Measurements from ENCODE around the gene MS4A8.
"Not testable (repeated sequence)": the region's sequence is repeated elsewhere in the genome, so short reads cannot be mapped to it uniquely, and the experiment has no call there.

The MS4A8 gene

DNA sequence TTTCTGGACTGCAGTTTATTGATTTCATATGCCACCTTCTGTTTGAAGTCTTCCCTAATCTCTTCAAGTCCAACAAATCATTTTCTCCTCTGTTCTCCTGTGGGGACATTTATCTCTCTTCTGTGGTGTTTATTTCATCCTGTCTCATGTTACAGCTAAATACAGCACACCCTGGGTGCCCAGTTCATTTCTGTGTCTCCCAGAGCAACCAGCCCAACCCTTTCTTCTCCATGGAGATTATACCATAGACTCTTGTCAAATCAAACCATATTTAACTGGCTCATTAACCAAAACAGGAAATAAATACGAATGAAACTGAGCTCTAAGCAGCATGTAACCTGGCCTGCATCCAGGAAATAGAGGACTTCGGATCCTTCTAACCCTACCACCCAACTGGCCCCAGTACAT lies at the start of gene MS4A8:
Gene MS4A8, plus strand, starts transcription at position 329 of the 408 bp plus-strand sequence. CDS start 1,249 bp downstream, outside the sequence.
- no peak for DNase-seq (ENCODE audit: low read depth in 3 of 3, low spot score in 1 of 3)

- DNase-seq (ENCODE audit: low read depth in 3 of 3, low spot score in 1 of 3), result no peak
Measured at GRCh38 chr11:60657888-60658287, 41.5 kb upstream of the MS4A8 start.

DNA sequence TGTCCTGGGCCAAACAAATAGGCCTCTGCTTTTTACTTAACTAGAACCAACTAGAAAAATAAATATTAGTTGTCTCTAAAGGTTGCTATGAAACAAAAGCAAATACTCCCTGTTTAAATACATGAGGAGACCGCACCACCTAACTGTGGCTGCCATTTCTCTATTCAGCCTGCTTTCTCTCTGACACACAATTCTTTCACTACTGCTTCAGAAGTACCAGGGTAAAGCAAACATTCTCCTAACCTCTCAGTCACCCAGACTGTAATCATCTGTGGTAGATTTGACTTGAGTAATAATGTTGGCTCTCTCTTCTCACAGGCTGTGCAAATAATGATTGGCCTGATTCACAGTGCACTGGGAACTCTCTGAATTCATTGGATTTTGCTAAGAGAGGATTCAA lies 41.0 kb upstream of the MS4A8 start:
- no peak for DNase-seq (ENCODE audit: low read depth in 3 of 3, low spot score in 1 of 3)

DNA sequence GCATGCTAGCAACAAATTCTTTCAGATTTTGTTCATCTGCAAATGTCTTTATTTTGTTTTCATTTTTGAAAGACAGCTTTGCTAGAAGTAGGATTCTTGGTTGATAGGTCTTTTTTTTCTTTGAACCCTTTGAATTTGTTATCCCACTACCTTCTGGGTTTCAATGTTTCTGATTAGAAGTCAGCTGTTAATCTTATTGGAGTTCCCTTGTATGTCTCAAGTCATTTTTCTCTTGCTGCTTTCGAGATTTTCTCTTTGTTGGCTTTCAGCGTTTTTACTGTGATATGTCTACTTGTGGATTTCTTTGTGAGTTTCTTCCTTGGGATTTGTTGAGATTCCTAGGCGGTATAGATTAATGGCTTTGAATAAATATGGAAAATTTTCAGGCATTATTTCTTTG lies 27.2 kb upstream of the MS4A8 start:
- DNase-seq (ENCODE audit: low read depth in 3 of 3, low spot score in 1 of 3), result no peak

DNA sequence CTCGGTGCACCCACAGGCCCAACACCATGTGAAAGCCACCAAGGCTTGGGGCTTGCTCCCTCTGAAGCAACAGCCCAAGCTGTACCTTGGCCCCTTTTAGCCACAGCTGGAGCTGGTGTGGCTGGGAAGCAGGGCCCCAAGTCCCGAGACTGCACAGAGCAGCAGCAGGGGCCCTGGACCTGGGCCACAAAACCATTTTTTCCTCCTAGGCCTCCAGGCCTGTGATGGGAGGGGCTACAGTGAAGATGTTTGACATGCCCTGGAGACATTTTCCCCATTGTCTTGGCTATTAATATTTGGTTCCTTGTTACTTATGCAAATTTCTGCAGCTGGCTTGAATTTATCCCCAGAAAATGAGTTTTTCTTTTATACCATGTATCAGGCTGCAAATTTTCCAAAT lies 21.2 kb upstream of the MS4A8 start:
- not testable (repeated sequence) for DNase-seq (ENCODE audit: low read depth in 3 of 3, low spot score in 1 of 3)

DNA sequence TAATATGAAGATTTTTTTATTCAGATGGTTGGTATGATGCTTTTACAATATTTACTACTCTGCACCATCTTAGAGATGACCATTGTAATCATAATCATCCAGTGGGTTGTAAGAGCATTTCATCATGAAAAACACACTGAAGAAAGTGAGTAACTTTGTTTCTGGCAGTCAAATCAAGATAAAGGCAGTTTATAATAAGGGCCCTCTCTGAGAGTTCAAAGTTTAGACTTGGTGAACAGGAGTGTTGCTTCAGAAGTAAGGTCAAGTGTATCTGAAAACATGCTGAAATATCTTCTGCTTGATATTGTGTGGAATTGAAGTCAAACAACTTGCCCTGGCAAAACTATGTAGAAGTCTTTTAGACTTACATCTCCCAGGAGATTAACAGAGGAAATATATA lies 19.5 kb upstream of the MS4A8 start:
- no peak for DNase-seq (ENCODE audit: low read depth in 3 of 3, low spot score in 1 of 3)

- no peak for DNase-seq (ENCODE audit: low read depth in 3 of 3, low spot score in 1 of 3)
Measured at GRCh38 chr11:60680455-60681119, 18.8 kb upstream of the MS4A8 start.

DNA sequence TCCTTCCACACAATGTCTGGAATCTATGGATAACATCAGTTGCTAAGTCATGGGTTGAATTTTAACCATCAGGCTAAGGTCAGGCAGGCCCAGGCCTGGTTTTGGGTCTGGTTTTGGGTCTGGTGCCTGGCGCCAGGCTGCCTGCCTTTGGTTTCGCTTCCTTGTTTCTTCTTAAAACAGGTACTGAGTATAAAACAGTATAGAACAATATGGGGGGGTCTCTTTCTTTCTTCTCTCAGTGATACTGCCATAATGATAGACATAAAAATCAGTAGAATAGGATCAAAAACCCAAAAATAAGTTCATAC lies 14.9 kb upstream of the MS4A8 start:
- not testable (repeated sequence) for DNase-seq (ENCODE audit: low read depth in 3 of 3, low spot score in 1 of 3)

DNA sequence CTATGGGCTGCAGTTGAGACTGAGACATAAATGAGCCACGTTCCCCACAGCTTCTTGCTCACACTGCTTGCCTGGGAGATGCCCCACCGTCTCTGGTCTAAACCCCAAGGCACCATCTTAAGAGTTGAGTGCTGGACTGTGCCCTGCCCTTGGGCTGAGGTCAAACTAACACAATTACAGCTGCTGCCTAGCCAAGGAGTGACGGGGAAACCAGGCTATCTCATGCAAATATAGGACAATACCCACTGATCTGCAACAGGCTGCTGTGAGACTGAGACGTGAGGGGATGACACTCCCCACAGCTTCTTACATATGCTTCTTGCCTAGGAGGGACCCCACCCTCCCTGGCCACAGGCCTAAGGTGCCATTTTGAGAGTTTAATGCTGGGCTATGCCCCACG lies 7.8 kb upstream of the MS4A8 start:
- DNase-seq (ENCODE audit: low read depth in 3 of 3, low spot score in 1 of 3), result no peak

GRCh38 chr11:60699936-60700335 lies 524 bp downstream of the MS4A8 start:
- no peak for DNase-seq (ENCODE audit: low read depth in 3 of 3, low spot score in 1 of 3)

- DNase-seq (ENCODE audit: low read depth in 3 of 3, low spot score in 1 of 3), result no peak
Measured at GRCh38 chr11:60700689-60701468, 1.5 kb downstream of the MS4A8 start.

DNA sequence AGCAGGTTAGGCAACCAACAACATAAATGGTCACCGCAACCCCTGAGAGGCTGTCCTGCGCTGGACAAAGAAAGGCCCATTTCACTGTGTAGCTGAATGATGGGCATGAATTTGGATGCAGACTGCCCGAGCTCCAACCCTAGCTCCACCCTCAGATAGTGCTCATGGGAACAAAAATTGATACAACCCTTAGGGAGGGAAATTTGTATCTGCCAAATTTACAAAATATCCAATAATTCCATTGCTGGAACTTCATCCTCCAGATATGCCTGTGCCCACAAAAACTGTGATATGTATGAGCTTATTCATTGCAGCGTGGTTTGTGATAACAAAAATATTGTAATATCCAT lies 2.0 kb downstream of the MS4A8 start:
- DNase-seq (ENCODE audit: low read depth in 3 of 3, low spot score in 1 of 3), result no peak

DNA sequence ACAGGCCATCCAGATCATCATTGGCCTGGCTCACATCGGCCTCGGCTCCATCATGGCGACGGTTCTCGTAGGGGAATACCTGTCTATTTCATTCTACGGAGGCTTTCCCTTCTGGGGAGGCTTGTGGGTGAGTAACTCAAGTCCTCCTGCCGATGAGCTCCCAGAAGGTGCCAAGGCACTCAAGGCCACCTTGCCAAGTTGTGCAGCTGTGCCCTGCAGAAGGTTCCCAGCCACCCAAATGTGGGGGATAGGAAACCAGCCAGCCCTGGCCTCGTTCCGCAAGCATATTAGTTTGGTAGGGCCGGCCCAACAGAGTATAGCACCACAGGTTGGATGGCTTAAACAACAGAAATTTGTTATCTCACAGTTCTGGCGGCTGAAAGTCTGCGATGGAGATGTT lies 4.0 kb downstream of the MS4A8 start:
- DNase-seq (ENCODE audit: low read depth in 3 of 3, low spot score in 1 of 3), result no peak

GRCh38 chr11:60705895-60706294 lies 6.5 kb downstream of the MS4A8 start:
- DNase-seq (ENCODE audit: low read depth in 3 of 3, low spot score in 1 of 3), result no peak

DNA sequence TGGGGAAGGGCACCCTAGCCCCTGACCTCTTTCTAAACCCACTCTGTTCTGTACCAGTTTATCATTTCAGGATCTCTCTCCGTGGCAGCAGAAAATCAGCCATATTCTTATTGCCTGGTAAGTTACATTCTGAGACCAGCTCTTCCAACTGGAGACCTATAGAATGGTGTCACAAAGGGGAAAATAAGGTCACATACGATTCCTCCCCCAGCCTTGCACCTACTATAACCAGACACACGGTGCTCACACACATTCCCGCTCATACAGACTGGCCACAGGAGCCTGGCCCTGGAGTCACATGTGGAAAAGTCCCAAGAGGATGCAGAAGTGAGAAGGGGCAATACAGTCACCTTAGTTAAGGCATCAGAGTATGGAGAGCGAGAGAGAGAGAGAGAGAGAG lies 7.5 kb downstream of the MS4A8 start:
- DNase-seq (ENCODE audit: low read depth in 3 of 3, low spot score in 1 of 3), result no peak

GRCh38 chr11:60710482-60710881 lies 11.1 kb downstream of the MS4A8 start:
- DNase-seq (ENCODE audit: low read depth in 3 of 3, low spot score in 1 of 3), result no peak

DNA sequence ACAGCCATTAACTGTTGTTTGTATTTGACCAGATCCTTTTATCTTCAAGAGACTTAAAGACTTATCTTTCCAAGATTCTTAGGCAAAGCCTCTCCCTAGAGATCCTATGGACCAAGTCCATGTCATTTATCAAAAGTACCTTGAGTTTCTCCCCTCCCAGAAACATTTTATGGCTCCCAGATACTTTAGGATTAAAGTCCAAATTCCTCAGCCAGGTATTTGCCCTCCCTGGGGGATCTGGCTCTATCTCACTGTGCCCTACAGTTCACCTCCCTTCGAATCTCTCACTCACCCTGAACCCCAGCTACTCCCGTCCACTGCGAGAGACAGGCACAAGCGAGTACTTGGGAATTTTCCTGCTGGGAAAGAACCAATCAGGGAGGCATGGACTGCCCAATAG lies 11.9 kb downstream of the MS4A8 start:
- DNase-seq (ENCODE audit: low read depth in 3 of 3, low spot score in 1 of 3), result no peak

- DNase-seq (ENCODE audit: low read depth in 3 of 3, low spot score in 1 of 3), result not testable (repeated sequence)
Measured at GRCh38 chr11:60713423-60713822, 14.0 kb downstream of the MS4A8 start.

DNA sequence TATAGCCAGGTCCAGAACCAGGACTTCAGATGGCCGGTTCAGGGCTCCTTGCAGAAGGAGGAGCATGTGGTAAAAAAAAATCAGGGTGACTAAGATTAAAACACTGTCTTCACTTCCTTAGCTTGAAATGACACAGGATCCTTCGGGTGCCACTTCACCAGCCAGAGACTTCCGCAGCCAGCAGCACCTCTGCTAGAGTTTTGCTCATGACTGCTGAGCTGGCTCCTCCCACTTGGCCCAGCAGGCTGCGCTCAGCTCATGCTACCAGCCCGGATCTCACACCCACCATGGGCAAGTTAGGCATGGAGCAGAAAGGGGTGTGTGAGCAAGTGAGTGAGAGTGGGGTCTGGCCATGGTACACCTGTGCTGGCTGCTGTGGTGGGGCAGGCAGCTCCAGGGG lies 18.5 kb downstream of the MS4A8 start:
- DNase-seq (ENCODE audit: low read depth in 3 of 3, low spot score in 1 of 3), result no peak

- DNase-seq (ENCODE audit: low read depth in 3 of 3, low spot score in 1 of 3), result no peak
Measured at GRCh38 chr11:60718524-60719316, 19.3 kb downstream of the MS4A8 start.

DNA sequence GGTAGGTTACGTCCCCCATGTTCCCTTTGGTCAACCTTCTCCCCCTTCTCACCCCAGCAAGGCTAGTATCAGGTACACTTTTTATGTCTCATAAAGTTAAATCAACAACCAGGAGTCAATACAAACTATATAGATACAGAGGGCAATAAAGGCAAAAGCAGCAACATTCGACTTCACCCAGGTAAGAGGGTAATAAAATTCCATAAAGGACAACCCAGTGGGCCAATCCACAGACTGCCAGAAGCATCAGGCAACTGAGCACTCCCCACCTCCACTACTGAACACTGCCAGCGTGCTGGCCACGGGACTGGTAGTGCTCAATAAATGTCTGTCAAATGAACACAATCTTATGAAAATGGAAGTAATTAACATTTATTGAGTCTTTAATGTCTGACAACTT lies 20.0 kb downstream of the MS4A8 start:
- no peak for DNase-seq (ENCODE audit: low read depth in 3 of 3, low spot score in 1 of 3)

GRCh38 chr11:60720460-60720859 lies 21.0 kb downstream of the MS4A8 start:
- DNase-seq (ENCODE audit: low read depth in 3 of 3, low spot score in 1 of 3), result no peak

All from stimulated activated CD4-positive, alpha-beta T cell treated with anti-CD3 and anti-CD28 coated beads, TNF-alpha, amount 100 ng/mL, for 1 hour (primary cell).